Measurements from ENCODE around the gene CRYBG1.

DNA sequence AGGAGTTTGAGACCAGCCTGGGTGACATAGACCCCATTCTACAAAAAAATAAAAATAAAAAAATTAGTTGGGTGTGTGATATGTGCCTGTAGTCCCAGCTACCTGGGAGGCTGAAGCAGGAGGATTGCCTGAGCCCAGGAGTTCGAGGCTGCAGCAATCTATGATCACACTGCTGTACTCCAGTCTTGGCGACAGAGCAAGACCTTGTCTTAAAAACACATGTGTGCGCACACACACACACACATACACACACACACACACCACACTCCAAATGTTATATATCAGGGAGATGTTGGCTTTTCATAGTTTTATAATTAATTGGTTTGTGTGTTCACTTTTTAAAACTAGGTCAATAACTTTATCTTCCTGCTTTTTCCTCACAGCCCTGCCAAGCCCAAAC lies 158.2 kb downstream of the CRYBG1 start:
- TF ChIP-seq, protein P1, sequence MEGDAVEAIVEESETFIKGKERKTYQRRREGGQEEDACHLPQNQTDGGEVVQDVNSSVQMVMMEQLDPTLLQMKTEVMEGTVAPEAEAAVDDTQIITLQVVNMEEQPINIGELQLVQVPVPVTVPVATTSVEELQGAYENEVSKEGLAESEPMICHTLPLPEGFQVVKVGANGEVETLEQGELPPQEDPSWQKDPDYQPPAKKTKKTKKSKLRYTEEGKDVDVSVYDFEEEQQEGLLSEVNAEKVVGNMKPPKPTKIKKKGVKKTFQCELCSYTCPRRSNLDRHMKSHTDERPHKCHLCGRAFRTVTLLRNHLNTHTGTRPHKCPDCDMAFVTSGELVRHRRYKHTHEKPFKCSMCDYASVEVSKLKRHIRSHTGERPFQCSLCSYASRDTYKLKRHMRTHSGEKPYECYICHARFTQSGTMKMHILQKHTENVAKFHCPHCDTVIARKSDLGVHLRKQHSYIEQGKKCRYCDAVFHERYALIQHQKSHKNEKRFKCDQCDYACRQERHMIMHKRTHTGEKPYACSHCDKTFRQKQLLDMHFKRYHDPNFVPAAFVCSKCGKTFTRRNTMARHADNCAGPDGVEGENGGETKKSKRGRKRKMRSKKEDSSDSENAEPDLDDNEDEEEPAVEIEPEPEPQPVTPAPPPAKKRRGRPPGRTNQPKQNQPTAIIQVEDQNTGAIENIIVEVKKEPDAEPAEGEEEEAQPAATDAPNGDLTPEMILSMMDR (IDR thresholded peaks at IDR 0.05; ENCODE audit: insufficient read depth, low read length) = no peak
- no peak for TF ChIP-seq POLR2AphosphoS5 (IDR thresholded peaks at IDR 0.05; ENCODE audit: low read depth)
- TF ChIP-seq SPI1 (IDR thresholded peaks at IDR 0.05; ENCODE audit: borderline replicate concordance, low read depth) = no peak
- TF ChIP-seq GABPA (IDR thresholded peaks at IDR 0.05; ENCODE audit: low read depth) = no peak
- TF ChIP-seq, protein P2, sequence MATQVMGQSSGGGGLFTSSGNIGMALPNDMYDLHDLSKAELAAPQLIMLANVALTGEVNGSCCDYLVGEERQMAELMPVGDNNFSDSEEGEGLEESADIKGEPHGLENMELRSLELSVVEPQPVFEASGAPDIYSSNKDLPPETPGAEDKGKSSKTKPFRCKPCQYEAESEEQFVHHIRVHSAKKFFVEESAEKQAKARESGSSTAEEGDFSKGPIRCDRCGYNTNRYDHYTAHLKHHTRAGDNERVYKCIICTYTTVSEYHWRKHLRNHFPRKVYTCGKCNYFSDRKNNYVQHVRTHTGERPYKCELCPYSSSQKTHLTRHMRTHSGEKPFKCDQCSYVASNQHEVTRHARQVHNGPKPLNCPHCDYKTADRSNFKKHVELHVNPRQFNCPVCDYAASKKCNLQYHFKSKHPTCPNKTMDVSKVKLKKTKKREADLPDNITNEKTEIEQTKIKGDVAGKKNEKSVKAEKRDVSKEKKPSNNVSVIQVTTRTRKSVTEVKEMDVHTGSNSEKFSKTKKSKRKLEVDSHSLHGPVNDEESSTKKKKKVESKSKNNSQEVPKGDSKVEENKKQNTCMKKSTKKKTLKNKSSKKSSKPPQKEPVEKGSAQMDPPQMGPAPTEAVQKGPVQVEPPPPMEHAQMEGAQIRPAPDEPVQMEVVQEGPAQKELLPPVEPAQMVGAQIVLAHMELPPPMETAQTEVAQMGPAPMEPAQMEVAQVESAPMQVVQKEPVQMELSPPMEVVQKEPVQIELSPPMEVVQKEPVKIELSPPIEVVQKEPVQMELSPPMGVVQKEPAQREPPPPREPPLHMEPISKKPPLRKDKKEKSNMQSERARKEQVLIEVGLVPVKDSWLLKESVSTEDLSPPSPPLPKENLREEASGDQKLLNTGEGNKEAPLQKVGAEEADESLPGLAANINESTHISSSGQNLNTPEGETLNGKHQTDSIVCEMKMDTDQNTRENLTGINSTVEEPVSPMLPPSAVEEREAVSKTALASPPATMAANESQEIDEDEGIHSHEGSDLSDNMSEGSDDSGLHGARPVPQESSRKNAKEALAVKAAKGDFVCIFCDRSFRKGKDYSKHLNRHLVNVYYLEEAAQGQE (IDR thresholded peaks at IDR 0.05; ENCODE audit: insufficient replicate concordance, low read depth) = no peak
